Activated CD4-positive, alpha-beta T cell treated with anti-CD3 and anti-CD28 coated beads, Interleukin-2, amount 50 U/mL, for 16 hours (primary cell): ENCODE measurements around the gene UBA6.

Experiments
- DNase-seq: peaks from one replicate; pipeline ENCODE4 v3.0.0-alpha.2; 2020

The UBA6 gene

DNA sequence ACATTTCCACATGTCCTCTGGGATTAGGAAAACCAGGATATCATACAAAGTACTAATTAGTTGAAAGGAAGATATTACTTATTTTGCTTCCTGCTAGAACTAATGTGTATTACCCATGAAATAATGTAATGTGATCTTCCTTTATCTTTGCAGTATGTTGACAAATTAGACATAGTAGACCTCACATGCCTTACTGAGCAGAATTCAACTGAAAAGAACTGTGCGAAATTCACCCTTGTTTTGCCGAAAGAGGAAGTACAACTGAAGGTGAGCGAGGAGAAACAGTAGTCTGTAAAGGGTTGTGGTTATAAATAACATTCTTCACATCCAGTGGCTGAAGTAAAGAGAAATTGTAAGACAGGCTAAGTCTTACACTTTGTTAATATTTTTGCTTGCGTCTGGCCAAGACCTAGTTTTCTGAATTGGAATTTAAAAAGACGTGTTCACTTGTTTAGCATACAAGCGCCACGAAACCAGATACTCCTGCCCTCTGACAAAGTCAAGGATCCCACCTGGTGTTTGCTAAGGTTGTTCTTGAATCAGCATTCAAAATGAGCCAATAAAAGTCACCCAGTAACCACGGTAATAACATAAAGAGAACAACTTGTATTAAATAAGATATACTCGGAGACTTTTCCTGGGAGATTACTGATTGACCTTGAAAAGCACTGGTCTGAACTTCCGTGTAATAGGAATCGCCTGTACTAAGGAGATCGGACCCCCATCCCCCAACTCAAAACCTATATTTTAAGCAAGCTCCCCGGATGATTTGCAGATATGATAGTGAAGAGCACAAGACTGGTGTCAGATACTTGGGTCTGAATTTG, 125.5 kb downstream of the UBA6 start:
- DNase-seq, result no peak

DNA sequence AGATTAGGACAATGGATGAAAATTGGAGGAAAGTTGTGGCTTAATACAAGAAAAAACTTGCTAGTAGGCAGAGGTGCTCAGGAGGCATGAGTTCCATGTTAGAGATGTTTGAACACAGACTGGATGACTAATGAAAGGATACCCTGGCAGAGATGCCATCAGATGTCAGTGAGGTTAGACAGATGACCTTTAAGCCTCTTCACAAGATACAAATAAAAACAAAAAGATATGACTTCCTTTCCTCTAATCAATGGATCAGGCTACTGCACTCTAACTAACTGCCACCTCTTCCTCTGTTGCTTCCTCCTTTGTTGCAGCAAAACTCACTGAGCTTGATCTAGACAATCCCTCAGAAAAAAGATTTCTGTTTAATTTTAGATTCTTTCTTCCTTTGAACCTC, 127.8 kb downstream of the UBA6 start:
- DNase-seq, result no peak

DNA sequence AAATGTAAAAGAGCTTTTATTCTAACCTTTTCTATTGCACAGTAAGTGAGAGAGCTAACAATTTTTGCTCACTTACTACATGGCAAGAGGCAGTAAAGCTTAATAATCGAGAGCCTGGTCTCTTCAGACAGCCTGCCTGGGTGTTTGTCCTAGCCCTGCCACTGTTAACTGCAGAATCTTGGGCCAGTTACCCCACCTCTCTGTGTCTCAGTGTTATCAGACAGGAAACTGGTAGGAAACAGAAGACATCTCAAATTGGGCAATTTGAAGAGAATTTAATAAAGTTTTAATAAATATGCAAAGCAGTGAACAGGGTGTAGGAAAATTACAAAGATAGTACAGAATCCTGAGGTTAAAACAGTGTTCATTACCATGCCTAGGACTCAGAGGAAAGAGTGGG, 129.0 kb downstream of the UBA6 start:
- no peak for DNase-seq

DNA sequence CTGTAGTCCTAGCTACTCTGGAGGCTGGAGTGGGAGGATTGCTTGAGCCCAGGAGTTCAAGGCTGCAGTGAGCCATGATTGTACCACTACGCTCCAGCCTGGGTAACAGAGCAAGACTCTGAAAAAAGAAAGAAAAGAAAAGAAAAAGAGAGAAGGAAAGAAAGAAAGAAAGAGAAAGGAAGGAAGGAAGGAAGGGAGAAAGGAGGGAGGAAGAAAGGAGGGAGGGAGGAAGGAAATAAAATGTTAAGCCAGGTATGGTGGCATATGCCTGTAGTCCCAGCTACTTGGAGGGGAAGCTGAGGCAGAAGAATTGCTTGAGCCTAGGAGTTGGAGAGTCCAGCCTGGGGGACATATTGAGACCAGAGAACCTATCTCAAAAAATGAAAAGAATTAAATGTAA, 130.4 kb downstream of the UBA6 start:
- DNase-seq, result no peak

DNA sequence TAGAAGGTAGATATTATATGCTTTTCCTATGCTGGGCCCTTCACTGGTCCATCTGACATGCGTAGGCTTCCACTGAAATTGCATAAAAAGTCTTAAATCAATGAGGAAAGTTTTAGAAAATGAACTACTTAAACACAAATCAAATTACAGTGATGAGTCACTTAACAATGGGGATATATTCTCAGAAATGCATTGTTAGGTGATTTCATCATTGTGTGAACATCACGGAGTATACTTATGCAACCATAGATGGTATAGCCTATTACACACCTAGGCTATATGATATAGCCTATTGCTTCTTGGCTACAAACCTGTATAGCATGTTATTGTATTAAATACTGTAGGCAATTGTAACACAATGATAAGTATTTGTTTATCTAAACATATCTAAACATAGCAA, 132.1 kb downstream of the UBA6 start:
- no peak for DNase-seq

DNA sequence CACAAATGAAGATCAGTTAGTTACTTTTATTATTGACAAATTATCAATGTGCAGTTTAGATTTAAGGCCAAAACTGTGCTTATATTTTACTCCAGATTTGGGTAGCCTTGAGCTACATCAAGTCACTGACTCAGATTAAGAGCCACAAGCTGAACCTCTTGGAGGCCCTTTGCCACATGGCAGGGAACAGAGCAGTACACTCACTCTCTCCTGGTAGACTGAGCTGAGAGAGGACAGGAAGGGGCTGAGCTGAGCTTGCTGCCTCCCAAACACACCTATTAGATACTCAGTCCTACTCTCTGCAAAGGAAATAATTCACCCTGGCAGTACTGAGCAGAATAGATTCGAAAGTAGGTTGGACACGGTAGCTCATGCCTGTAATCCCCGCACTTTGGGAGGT, 134.6 kb downstream of the UBA6 start:
- no peak for DNase-seq

DNA sequence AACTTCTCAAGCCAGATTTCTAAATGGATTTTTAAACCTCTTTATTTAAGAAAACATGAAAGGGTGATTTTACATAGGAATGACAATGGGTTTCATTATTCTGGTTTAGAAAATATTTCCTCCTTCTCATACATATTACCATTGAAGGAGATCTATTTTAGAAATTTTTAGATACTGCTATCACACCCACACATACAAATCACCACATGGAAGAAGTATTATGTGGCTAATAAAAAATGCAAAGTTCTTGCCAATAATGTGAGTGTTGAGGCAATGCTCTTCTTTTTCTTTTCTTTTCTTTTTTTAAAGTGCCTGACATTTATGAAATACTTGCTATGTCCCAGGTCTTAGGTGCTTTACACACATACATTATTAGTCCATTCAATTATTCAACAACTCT, 135.7 kb downstream of the UBA6 start:
- DNase-seq, result no peak
